PC-3 (cell line): ENCODE results near the gene RFTN1. TPM values are rescaled to one million over a fixed set of nuclear protein-coding genes. Genes with fewer than 3 reads are reported as not detected.

ENCODE experiments used
- ATAC-seq: fragments of 200-7000 bp; cut with Tn5 transposase; 2 replicates; pipeline ENCODE4 v1.9.1; 2020; ENCODE audit warnings: mild to moderate bottlenecking, moderate library complexity
- BruUV-seq: library from RNA; stranded (reverse); fragments of 400-500 nt; replicated peaks from 2 replicates; lab custom pipeline; 2021; lab: Mats Ljungman, UMichigan
- CTCF ChIA-PET: fragments of 300-600 bp; sonication (Branson Sonifier 250); formaldehyde crosslinking; loops from one replicate; lab custom pipeline; 2022; ENCODE audit warnings: antibody characterized with exemption; lab: Charles Lee
- POLR2A ChIA-PET: fragments of 300-600 bp; sonication (Branson Sonifier 250); formaldehyde crosslinking; loops from one replicate; lab custom pipeline; 2022; ENCODE audit warnings: antibody characterized with exemption; ENCODE audit not compliant: unreplicated experiment; lab: Charles Lee
- DNase-seq: peaks from one replicate; pipeline ENCODE4 v3.0.0-alpha.2; 2015
- H2AFZ ChIP-seq: fragments of 300-600 bp; sonication (generic); 2 replicates; pipeline ENCODE4 v1.6.0; 2016; ENCODE audit warnings: antibody characterized with exemption, low read length
- H3F3A ChIP-seq: fragments of 300-600 bp; sonication (generic); one replicate; pipeline ENCODE4 v1.6.0; 2017; ENCODE audit warnings: antibody characterized with exemption, low read length, control low read depth, mild to moderate bottlenecking; ENCODE audit not compliant: unreplicated experiment
- H3K27ac ChIP-seq: fragments of 300-600 bp; sonication (generic); 2 replicates; pipeline ENCODE4 v1.5.1; 2016; ENCODE audit warnings: mild to moderate bottlenecking, low read length
- H3K27me3 ChIP-seq: fragments of 300-600 bp; sonication (generic); 2 replicates; pipeline ENCODE4 v1.6.1; 2016; ENCODE audit warnings: low read length, mixed read lengths
- H3K36me3 ChIP-seq: fragments of 300-600 bp; sonication (generic); 2 replicates; pipeline ENCODE4 v1.6.1; 2016; ENCODE audit warnings: low read depth, mixed run types, low read length, mixed read lengths
- H3K4me1 ChIP-seq: fragments of 300-600 bp; sonication (generic); 2 replicates; pipeline ENCODE4 v1.5.1; 2016; ENCODE audit warnings: low read length; ENCODE audit not compliant: insufficient read depth
- H3K4me2 ChIP-seq: fragments of 300-600 bp; sonication (generic); 2 replicates; pipeline ENCODE4 v1.6.0; 2016; ENCODE audit warnings: low read length
- H3K4me3 ChIP-seq: fragments of 300-600 bp; sonication (generic); 2 replicates; pipeline ENCODE4 v1.5.1; 2016; ENCODE audit warnings: mild to moderate bottlenecking, low read length, mixed read lengths
- H3K79me2 ChIP-seq: fragments of 300-600 bp; sonication (generic); 2 replicates; pipeline ENCODE4 v1.6.1; 2017; ENCODE audit warnings: low read length, mixed read lengths
- H3K9ac ChIP-seq: fragments of 300-600 bp; sonication (generic); 2 replicates; pipeline ENCODE4 v1.6.0; 2016; ENCODE audit warnings: mild to moderate bottlenecking, low read length
- H3K9me2 ChIP-seq: fragments of 300-600 bp; sonication (generic); replicated peaks from 2 replicates; pipeline ENCODE4 v1.6.1; 2016; ENCODE audit warnings: mixed run types, low read length, mixed read lengths
- H3K9me3 ChIP-seq: fragments of 300-600 bp; sonication (generic); 2 replicates; pipeline ENCODE4 v1.6.1; 2016; ENCODE audit warnings: low read length, mixed read lengths
- H4K20me1 ChIP-seq: fragments of 300-600 bp; sonication (generic); 2 replicates; pipeline ENCODE4 v1.6.1; 2016; ENCODE audit warnings: low read length, mixed read lengths
- CTCF ChIP-seq: fragments of 300-600 bp; sonication (generic); conservative IDR thresholded peaks from 2 replicates; pipeline ENCODE4 v1.5.1; 2017; ENCODE audit warnings: antibody characterized with exemption, low read depth, mild to moderate bottlenecking, low read length
- EZH2 ChIP-seq: fragments of 300-600 bp; sonication (generic); IDR thresholded peaks from one replicate; pipeline ENCODE4 v1.6.1; 2017; ENCODE audit warnings: antibody characterized with exemption, mild to moderate bottlenecking, low read length; ENCODE audit not compliant: unreplicated experiment
- EZH2phosphoT487 ChIP-seq: fragments of 300-600 bp; sonication (generic); IDR thresholded peaks from 2 replicates; pipeline ENCODE4 v1.6.1; 2018; ENCODE audit warnings: mild to moderate bottlenecking, antibody characterized with exemption, low read length, borderline replicate concordance
- intact Hi-C: fragments of 100-400 bp; cut with micrococcal nuclease; formaldehyde crosslinking; loops from 2 replicates; pipeline ENCODE4 v1.9.0; 2023
- total RNA-seq: library from RNA; depleted of rRNA; stranded (reverse); fragments of >200 nt; gene quantifications from 2 replicates; pipeline ENCODE4 v1.2.3, GENCODE V29; 2014

The RFTN1 gene
- total RNA-seq, 1 experiment from 2014 or later = 9.7 TPM

DNA sequence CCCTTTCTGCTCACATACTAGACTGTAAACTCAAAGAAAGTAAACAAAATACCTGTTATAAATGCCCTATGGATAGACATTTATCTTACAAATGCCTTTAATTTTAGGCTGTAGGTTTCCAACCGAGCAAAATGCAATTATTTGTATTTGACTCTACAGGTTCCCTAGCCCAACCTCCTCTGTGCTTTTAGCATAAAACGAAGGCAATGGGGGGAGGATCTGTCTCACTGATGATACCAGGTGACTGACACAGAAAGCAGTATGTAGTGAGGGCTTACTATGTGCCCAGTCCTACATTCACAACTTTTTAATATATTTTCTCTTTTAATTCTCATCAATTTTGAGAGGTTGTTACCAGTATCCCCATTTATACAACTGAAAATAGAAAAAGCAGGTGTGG, 161.1 kb downstream of the RFTN1 start:
- no peaks in the 10 kb centered on the region for H3F3A ChIP-seq
- no peak for ATAC-seq
- H3K4me2 ChIP-seq = no peak overlapping the region
- ChIA-PET POLR2A (no interaction called here), CTCF (no interaction called here)
- no peaks in the 10 kb centered on the region for H3K36me3 ChIP-seq
- H3K27ac ChIP-seq = no peak overlapping the region
- no peak for DNase-seq
- no peaks in the 10 kb centered on the region for H3K79me2 ChIP-seq
- BruUV-seq = no TSS peak
- H3K9me3 ChIP-seq = no peaks in the 10 kb centered on the region
- H2AFZ ChIP-seq = no peak overlapping the region
- H3K9me2 ChIP-seq = no peaks in the 10 kb centered on the region
- no peak overlapping the region for H3K4me3 ChIP-seq
- no peak overlapping the region for H3K9ac ChIP-seq
- no peak for TF ChIP-seq EZH2phosphoT487
- TF ChIP-seq EZH2 = no peak
- no peak for TF ChIP-seq CTCF
- intact Hi-C loops = no loop called here
- H4K20me1 ChIP-seq = no peaks in the 10 kb centered on the region
- H3K4me1 ChIP-seq = no peaks in the 10 kb centered on the region
- no peaks in the 10 kb centered on the region for H3K27me3 ChIP-seq

GRCh38 chr3:16350597-16351318, 162.7 kb downstream of the RFTN1 start:
- TF ChIP-seq EZH2 = no peak
- Histone ChIP-seq H3K79me2 (no peaks in the 10 kb centered on the region), H3K4me1 (no peaks in the 10 kb centered on the region), H3K9ac (no peak overlapping the region), H4K20me1 (no peaks in the 10 kb centered on the region), H3F3A (no peaks in the 10 kb centered on the region), H3K4me2 (no peak overlapping the region), H3K27ac (no peak overlapping the region), H3K4me3 (no peak overlapping the region), H3K9me3 (no peaks in the 10 kb centered on the region), H3K36me3 (no peaks in the 10 kb centered on the region), H3K9me2 (no peaks in the 10 kb centered on the region), H3K27me3 (no peaks in the 10 kb centered on the region), H2AFZ (no peak overlapping the region)
- intact Hi-C loops = no loop called here
- ATAC-seq = no peak
- ChIA-PET CTCF (no interaction called here), POLR2A (interaction anchor here (0.7 kb wide), 1 partner anchor 59 kb away, joined by 3 read pairs; no protein-coding TSS in a partner anchor)
- DNase-seq = no peak
- no TSS peak for BruUV-seq

DNA sequence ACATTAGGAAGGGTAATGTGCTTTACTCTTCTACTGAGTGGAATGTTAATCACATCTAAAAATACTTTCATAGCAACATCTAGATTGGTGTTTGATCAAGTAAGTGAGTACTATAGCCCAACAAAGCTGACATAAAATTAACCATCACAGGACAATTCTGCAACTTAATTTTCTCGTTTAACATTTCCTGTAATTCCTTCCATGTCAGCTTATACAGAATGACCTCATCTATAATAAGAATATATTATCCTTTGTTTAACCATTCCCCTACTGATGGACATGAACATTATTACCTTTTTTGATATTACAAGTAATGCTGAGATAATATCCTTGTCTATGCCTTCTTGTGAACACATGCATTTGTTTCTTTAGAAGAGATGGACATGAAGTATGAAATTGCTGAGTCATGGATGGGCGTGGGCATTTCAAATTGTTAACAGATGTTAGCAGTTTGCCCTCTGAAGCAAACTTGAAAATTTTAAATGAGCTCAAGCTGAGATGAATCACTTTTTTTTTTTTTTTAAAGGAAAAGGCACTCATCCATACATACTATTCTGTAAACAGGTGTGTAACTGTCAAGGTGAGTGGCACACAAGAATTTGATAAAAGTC, 163.4 kb downstream of the RFTN1 start:
- no peak overlapping the region for H3K4me3 ChIP-seq
- no peaks in the 10 kb centered on the region for H3F3A ChIP-seq
- no peaks in the 10 kb centered on the region for H3K79me2 ChIP-seq
- DNase-seq = no peak
- BruUV-seq = no TSS peak
- no peaks in the 10 kb centered on the region for H3K27me3 ChIP-seq
- ChIA-PET POLR2A (interaction anchor here (0.7 kb wide), 1 partner anchor 58 kb away, joined by 3 read pairs; no protein-coding TSS in a partner anchor), CTCF (no interaction called here)
- H4K20me1 ChIP-seq = no peaks in the 10 kb centered on the region
- ATAC-seq = no peak
- H3K4me2 ChIP-seq = no peak overlapping the region
- no peaks in the 10 kb centered on the region for H3K36me3 ChIP-seq
- H3K9me2 ChIP-seq = no peaks in the 10 kb centered on the region
- intact Hi-C loops = no loop called here
- H3K9ac ChIP-seq = no peak overlapping the region
- H3K9me3 ChIP-seq = no peaks in the 10 kb centered on the region
- TF ChIP-seq EZH2 (no peak), EZH2phosphoT487 (no peak), CTCF (no peak)
- H3K4me1 ChIP-seq = no peaks in the 10 kb centered on the region
- H2AFZ ChIP-seq = no peak overlapping the region
- no peak overlapping the region for H3K27ac ChIP-seq
